Right kidney (tissue), 1 donor: Measurements from ENCODE around the gene DOCK9.

Experiments
- DNase-seq: peaks from one replicate; pipeline ENCODE4 v3.0.0-alpha.2; 2016

Gene DOCK9

DNA sequence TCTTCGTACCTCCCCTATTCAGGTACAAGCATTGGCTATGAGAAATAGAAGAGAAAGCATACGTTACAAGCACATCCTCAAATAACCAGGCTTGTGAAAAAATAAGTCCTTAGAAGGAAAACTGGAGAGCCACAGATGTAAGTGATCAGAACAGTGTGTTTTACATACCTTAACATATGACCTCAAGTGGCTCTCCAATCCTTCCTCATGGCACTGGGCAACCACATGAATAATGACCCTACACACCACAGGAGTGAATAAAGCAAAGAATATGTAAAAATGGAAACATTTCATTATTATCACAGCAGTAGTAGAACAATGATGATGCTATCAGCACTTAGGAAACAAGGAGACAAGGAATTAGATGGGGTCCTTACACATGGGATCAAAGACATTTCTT lies 96.5 kb downstream of the DOCK9 start:
- no peak for DNase-seq

DNA sequence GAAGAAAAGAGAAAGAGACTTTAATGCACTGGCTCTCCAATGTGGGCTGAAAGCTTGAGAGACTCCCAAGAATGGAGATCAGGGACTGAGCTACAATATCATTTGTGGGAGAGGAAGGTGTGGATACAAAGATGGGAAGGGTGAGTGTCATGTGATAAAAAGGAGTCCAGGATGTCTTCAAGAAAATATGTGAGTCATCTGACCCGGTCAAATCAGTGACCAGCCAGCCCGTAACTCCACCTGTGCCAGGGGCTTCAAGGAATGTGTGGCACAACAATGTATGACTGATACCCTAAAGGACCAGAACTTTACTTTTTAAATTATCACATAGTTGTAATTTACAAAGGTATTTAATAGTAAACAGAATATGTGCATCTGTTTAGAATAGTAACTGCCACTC lies 97.2 kb downstream of the DOCK9 start:
- DNase-seq: no peak

- DNase-seq: no peak
Measured at GRCh38 chr13:98879957-98880356, 97.9 kb downstream of the DOCK9 start.

DNA sequence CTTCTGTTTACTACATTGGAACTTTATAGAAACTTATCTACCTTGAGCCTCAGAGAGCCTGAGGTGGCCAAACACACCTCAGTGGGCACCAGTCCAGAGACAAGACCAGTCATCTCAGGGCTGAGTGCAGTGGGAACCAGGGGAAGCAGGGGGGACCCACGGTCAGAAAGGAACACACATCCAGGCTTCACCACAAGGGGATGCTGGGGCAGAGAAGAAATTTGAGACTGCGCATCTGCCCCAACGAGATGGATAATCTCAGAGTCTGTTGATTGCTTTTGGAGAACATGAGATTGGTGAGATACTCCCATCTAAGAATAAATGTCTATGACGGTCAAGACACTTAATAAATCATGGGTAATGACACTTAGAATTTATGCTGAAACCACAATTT lies 98.7 kb downstream of the DOCK9 start:
- DNase-seq: no peak

DNA sequence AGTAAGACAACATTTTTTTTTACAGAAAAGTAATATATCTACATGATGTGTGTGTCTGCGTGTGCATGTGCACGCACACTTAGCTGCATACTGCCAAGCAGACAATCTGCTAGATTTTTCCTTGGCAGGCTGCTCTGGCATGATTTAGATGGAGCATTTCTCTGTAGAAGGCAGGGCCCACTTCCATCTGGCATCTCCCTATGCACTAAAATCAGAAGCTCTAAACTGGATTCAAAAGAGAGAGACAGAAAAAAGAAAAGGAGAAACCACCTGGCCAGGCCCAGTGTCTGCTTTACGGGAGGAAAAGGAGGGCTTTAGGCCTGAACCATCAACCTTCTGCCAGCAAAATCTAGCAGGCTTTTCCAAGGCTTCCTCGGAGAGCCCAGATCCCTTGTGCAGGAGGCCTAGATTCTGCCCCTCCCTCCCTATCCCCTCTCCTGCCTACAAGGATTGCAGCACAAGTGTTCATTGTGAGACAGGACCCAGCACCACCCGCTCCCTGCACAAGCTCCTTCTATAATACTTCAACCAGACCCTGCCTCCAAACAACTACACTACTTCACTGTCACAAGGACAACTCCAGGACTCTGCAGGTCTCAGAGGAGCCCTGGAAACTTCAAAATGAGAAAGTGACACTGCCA lies 99.3 kb downstream of the DOCK9 start:
- DNase-seq: no peak

DNA sequence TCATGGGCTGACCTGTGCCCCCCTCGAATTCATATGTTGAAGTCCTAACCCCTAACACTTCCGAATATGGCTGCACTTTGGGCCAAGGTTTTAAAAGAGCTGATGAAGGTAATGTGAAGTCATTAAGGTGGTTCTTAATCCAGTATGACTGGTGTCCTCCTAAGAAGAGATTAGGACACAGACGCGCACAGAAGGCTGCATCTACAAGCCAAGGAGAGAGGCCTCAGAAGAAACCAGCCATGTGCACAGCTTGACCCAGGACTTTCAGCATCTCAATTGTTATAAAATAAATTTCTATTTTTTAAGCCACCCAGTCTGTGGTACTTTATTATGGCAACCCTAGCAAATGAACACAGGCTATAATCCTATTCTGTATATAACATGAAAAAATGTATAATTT lies 99.9 kb downstream of the DOCK9 start:
- DNase-seq: no peak

DNA sequence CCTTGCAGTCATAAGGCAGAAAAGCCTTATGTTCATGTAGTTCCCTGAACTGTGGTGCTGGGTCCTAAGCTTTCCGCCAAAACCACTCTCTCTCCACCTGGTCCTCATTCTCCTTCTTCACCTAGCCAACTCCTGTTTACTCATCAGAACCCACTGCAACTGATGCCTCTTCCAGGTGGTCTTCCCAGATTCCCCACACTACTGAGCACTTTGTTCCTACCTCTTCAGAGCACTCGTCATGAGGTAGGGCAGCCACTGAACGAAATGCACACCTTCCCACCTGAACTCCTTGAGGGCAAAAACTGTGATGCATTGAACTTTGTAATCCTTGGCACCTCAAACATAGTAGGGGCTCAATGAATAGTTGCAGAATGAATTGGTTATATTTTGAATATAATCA lies 100.4 kb downstream of the DOCK9 start:
- no peak for DNase-seq

- no peak for DNase-seq
Measured at GRCh38 chr13:98875146-98875729, 102.6 kb downstream of the DOCK9 start.

GRCh38 chr13:98874029-98874397 lies 103.9 kb downstream of the DOCK9 start:
- DNase-seq: no peak

GRCh38 chr13:98873377-98874028 lies 104.4 kb downstream of the DOCK9 start:
- DNase-seq: no peak

GRCh38 chr13:98871727-98872126 lies 106.1 kb downstream of the DOCK9 start:
- DNase-seq: no peak

DNA sequence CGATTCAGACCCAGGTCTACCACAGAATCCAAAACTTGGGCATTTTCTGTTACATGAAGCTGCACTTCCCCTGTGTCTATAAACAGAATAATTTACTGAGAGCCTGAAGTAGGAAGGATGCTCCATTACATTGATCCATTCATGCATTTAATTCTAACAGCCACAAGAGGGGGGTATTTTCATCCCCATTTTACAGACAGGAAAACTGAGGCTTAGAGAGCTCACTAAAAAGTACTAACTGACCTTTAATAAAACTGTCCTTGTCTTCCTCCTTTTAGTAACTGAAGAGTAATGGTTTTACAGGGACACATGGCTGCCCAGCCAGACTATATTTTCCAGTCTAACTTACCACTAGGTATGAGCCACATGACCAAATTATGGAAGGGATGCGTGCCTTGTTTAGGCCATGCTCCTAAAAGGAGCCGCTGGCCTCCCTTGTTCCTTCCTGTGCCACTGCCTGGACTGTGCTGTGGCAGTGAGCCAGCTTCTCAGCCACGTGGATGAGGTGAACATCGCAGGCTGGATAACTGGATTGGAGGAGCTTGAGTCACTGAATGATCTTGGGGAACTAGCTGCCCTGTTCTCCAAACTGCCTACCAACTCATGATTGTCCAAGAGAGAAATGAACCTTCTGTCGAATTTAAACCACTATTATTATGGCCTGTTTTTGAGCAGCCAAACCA lies 108.3 kb downstream of the DOCK9 start:
- no peak for DNase-seq

DNA sequence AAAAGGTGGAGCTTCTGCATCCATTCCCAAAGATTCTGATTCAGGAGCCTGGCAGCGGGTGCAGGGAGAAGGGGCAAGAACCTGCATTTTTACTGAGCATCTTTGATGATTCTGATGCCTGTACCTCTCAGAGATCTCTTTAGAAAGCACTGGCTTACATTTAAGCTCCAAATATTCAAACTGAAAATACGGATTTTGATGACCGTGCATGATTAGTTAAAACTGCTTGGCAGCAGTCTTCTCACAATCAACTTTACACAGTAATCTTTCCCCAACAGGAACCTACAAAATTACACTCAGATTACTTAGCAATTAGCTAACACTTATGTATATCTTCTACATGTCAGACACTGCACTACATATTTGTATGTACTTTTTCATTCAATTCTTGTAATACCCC lies 108.9 kb downstream of the DOCK9 start:
- DNase-seq: no peak

- DNase-seq: no peak
Measured at GRCh38 chr13:98866882-98867281, 111.0 kb downstream of the DOCK9 start.

DNA sequence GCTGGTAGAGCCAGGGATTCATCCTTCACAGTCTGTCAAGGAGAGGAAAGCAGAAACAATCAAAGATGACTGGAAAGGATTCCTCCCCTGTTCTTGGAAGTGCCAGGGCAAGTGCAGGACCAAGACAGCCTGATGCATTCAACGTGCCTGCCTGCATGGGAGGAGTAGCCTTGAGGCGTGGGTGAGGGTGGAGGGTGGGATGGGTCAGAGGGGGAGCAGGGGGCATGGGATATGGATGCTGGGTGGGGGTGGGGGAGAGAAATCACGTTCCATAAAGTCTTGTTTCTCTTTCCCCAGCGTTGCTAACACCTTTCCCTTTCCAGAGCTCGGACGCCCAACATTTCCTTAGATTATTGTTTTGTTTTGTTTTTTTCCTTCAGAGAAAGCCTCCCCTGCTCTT lies 117.4 kb downstream of the DOCK9 start:
- no peak for DNase-seq

DNA sequence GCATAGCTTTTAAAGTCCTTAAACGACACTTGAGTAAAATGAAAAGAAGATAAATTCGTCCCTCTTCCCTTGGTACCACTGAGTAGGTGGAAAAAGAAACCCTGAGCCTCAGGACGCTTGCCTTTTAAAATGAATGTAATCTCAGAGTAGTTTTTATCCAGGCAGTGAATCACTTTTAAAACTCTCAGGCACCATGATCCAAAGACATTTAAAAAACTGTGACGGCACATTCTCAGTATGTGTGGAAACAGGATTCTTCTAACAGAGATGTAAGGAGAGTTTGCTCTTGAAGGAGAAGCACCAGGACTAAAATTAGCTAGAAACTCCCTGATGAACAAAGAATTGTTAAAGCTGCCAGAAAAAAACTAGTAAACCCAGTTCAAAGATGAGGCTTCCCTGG lies 119.7 kb downstream of the DOCK9 start:
- no peak for DNase-seq

DNA sequence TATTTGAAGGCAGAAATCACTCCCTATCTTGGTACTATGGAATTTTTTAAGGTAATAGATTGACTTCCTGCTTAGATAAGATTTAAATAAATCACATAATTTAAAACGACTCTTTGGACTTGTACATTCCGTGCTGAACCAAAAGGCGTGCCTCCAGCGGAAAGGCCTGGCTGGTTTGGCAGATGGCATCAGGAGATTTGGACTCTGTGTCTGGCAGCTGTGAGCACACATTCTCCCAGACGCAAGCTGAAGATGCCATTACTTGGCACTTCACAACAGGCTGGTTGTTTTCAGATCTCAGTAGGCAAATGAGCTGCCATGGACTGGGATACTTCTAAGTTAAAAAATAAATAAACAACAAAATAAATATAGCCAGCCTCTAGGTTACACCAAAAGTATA lies 120.9 kb downstream of the DOCK9 start:
- DNase-seq: no peak

GRCh38 chr13:98854448-98854847 lies 123.4 kb downstream of the DOCK9 start:
- no peak for DNase-seq

GRCh38 chr13:98853771-98854221 lies 124.1 kb downstream of the DOCK9 start:
- DNase-seq: no peak

DNA sequence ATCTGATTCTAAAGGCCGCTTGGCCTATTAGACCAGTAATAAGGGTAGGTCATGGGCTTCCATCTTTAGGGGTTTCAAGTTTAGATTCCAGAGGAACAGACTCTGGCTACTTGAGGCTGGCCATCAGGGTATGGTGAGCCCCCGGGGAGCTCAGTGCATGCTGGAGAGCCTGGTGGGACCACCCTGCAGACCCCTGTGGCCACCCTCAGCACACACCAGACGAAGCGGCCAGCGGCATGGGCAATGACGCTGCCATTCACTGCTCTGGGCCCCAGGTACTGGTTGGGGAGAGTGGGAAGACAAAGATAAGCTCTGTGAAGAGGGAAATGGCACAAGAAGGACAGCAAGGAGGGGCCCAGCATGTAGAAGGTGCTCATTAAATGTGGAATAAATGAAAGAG lies 126.6 kb downstream of the DOCK9 start:
- no peak for DNase-seq

DNA sequence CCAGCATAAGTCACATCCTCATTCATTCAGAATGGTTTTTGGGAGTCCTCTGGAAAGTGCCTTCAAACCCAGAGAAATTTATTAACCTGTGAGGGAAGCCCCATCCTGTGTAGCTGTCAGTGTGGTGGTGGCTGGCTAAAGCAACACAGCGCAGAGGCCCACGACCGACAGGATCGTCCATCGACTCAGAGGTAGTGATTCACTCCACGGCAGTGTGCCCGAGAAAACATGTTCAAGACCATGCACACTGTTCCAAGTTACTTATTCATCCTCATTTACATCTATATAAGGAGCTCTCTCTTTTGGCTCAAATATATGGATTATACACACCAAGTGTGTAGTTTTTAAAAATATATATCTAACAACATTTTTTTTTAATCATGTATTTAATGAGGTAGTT lies 129.1 kb downstream of the DOCK9 start:
- no peak for DNase-seq

- no peak for DNase-seq
Measured at GRCh38 chr13:98847780-98848179, 130.1 kb downstream of the DOCK9 start.

DNA sequence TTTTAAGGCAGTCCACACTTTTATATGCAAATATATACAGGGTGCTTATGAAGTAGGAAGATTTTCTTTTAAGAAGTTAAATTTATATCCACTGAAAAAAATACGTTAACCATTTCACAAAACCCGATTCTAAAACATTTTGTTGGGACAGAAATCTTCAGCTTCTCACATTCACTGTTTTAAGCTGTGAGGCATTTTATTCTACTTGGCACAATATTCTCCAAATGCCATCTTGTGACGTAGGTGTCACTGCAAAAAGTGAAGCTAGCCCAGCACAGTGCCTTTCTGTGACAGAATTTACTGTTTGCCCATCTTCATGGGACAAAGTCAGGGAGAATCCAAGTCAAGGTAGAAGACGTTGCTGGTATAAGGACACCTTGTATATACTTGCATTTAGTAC lies 130.9 kb downstream of the DOCK9 start:
- no peak for DNase-seq

GRCh38 chr13:98846521-98846920 lies 131.3 kb downstream of the DOCK9 start:
- no peak for DNase-seq
